ENCODE data around the gene CDC42BPB.

DNA sequence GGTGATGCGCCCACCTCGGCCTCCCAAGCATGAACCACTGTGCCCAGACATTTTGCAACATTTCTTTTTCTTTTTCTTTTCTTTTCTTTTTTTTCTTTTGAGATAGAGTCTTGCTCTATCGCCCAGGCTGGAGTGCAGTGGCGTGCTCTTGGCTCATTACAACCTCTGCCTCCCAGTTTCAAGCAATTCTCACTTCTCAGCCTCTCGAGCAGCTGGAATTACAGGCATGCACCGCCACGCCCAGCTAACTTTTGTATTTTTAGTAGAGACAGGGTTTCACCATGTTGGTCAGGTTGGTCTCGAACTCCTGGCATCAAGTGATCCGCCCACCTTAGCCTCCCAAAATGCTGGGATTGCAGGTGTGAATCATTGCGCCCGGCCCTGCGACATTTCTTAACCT lies 7.6 kb upstream of the CDC42BPB start:
- TF ChIP-seq ZBTB7A (tag by site-specific recombination; IDR thresholded peaks at IDR 0.05; ENCODE audit: low read depth) (no peak), GLIS2 (tag by site-specific recombination; IDR thresholded peaks at IDR 0.05) (no peak), CTCF (tag by site-specific recombination; IDR thresholded peaks at IDR 0.05) (no peak), SETDB1 (IDR thresholded peaks at IDR 0.05; ENCODE audit: insufficient read length, low read length) (no peak)
- TF ChIP-seq, protein P1, sequence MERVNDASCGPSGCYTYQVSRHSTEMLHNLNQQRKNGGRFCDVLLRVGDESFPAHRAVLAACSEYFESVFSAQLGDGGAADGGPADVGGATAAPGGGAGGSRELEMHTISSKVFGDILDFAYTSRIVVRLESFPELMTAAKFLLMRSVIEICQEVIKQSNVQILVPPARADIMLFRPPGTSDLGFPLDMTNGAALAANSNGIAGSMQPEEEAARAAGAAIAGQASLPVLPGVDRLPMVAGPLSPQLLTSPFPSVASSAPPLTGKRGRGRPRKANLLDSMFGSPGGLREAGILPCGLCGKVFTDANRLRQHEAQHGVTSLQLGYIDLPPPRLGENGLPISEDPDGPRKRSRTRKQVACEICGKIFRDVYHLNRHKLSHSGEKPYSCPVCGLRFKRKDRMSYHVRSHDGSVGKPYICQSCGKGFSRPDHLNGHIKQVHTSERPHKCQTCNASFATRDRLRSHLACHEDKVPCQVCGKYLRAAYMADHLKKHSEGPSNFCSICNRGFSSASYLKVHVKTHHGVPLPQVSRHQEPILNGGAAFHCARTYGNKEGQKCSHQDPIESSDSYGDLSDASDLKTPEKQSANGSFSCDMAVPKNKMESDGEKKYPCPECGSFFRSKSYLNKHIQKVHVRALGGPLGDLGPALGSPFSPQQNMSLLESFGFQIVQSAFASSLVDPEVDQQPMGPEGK (tag by site-specific recombination; IDR thresholded peaks at IDR 0.05) = no peak
